GM19463 (cell line): ENCODE measurements around the gene RERG.
A peak's percentile ranks its signal among the peaks of the same experiment; 100 is the strongest.

Experiments
- ATAC-seq: cut with Tn5 transposase; IDR thresholded peaks from one replicate; pipeline ENCODE4 v1.9.1; 2021; ENCODE audit warnings: mild to moderate bottlenecking, moderate library complexity; ENCODE audit not compliant: unreplicated experiment

The RERG gene

GRCh38 chr12:15220915-15221885 lies at the start of gene RERG:
Gene RERG, minus strand, starts transcription at chr12:15221417. Its CDS starts 3,928 bp downstream, at chr12:15217489.
- peak; percentile 97 for ATAC-seq

GRCh38 chr12:15270591-15270990 lies 49.4 kb upstream of the RERG start:
- ATAC-seq = no peak

GRCh38 chr12:15268927-15269552 lies 47.8 kb upstream of the RERG start:
- ATAC-seq = peak; percentile 70

- ATAC-seq = no peak
Measured at GRCh38 chr12:15268309-15268708, 47.1 kb upstream of the RERG start.

GRCh38 chr12:15265875-15266274 lies 44.7 kb upstream of the RERG start:
- ATAC-seq = no peak

GRCh38 chr12:15256761-15257160 lies 35.5 kb upstream of the RERG start:
- ATAC-seq = no peak

GRCh38 chr12:15253990-15254389 lies 32.8 kb upstream of the RERG start:
- ATAC-seq = no peak

- ATAC-seq = no peak
Measured at GRCh38 chr12:15244926-15245325, 23.7 kb upstream of the RERG start.

GRCh38 chr12:15244341-15244740 lies 23.1 kb upstream of the RERG start:
- ATAC-seq = no peak

GRCh38 chr12:15243102-15243501 lies 21.9 kb upstream of the RERG start:
- ATAC-seq = no peak

GRCh38 chr12:15240898-15241297 lies 19.7 kb upstream of the RERG start:
- ATAC-seq = no peak

GRCh38 chr12:15234508-15234907 lies 13.3 kb upstream of the RERG start:
- ATAC-seq = no peak

- no peak for ATAC-seq
Measured at GRCh38 chr12:15234011-15234410, 12.8 kb upstream of the RERG start.

- no peak for ATAC-seq
Measured at GRCh38 chr12:15232959-15233358, 11.7 kb upstream of the RERG start.

GRCh38 chr12:15231493-15231892 lies 10.3 kb upstream of the RERG start:
- no peak for ATAC-seq

GRCh38 chr12:15230751-15231150 lies 9.5 kb upstream of the RERG start:
- no peak for ATAC-seq

- ATAC-seq = no peak
Measured at GRCh38 chr12:15230137-15230536, 8.9 kb upstream of the RERG start.

GRCh38 chr12:15227004-15227679 lies 5.9 kb upstream of the RERG start:
- no peak for ATAC-seq

- ATAC-seq = peak; percentile 36
Measured at GRCh38 chr12:15225863-15226218, 4.6 kb upstream of the RERG start.

- ATAC-seq = no peak
Measured at GRCh38 chr12:15225136-15225862, 4.1 kb upstream of the RERG start.

- no peak for ATAC-seq
Measured at GRCh38 chr12:15222219-15222618, 1.0 kb upstream of the RERG start.
